ENCODE data around the gene HID1. TPM values are rescaled to one million over a fixed set of nuclear protein-coding genes. Genes with fewer than 3 reads are reported as not detected.

The HID1 gene
- total and polyA plus RNA-seq, 8 donors = 32.1 to 75.8 (median 61.7) TPM

- no peaks in the 10 kb centered on the region for H3K36me3 ChIP-seq
- no peaks in the 10 kb centered on the region for H3K9me3 ChIP-seq
- no peak overlapping the region for H3K4me3 ChIP-seq
- intact Hi-C loops (cut with DNase I) = no loop called here
- no peak for TF ChIP-seq CTCF (IDR thresholded peaks at IDR 0.05)
- H3K27ac ChIP-seq = no peak overlapping the region
- H3K27me3 ChIP-seq = peaks cover 7 to 33% of the 10 kb centered on the region in 2 donors
- ATAC-seq (peak; percentile 16), DNase-seq (peak in 1 of 4 donors; percentile 77)
- H3K4me1 ChIP-seq = peaks cover 0 to 17% of the 10 kb centered on the region in 2 donors
Observed at GRCh38 chr17:74968361-74968780, 4.2 kb downstream of the HID1 start.

GRCh38 chr17:74964988-74965622 lies 7.5 kb downstream of the HID1 start:
- no peaks in the 10 kb centered on the region for H3K9me3 ChIP-seq
- ATAC-seq = no peak
- intact Hi-C loops (cut with DNase I) = no loop called here
- DNase-seq = peak in 1 of 4 donors; percentile 78
- H3K27me3 ChIP-seq = peaks cover 0 to under 1% of the 10 kb centered on the region in 2 donors
- no peak overlapping the region for H3K27ac ChIP-seq
- H3K36me3 ChIP-seq = peaks cover 0 to 5% of the 10 kb centered on the region in 2 donors
- peaks cover 0 to 13% of the 10 kb centered on the region in 2 donors for H3K4me1 ChIP-seq
- no peak for TF ChIP-seq CTCF (IDR thresholded peaks at IDR 0.05)
- H3K4me3 ChIP-seq = no peak overlapping the region

GRCh38 chr17:74964246-74964761 lies 8.3 kb downstream of the HID1 start:
- no peak for TF ChIP-seq CTCF (IDR thresholded peaks at IDR 0.05)
- intact Hi-C loops (cut with DNase I) = no loop called here

GRCh38 chr17:74963656-74964055 lies 8.9 kb downstream of the HID1 start:
- no peak for TF ChIP-seq CTCF (IDR thresholded peaks at IDR 0.05)
- DNase-seq (no peak), ATAC-seq (no peak)
- Histone ChIP-seq H3K4me1 (peaks cover 0 to 13% of the 10 kb centered on the region in 2 donors), H3K27me3 (no peaks in the 10 kb centered on the region), H3K27ac (no peak overlapping the region), H3K4me3 (no peak overlapping the region), H3K9me3 (no peaks in the 10 kb centered on the region), H3K36me3 (peaks cover 0 to 7% of the 10 kb centered on the region in 2 donors)
- intact Hi-C loops (cut with DNase I) = no loop called here

More at GRCh38 chr17:74964246-74964761, 8.3 kb downstream of the HID1 start:
- no peaks in the 10 kb centered on the region for H3K27me3 ChIP-seq
- DNase-seq (peak in 1 of 4 donors; percentile 51), ATAC-seq (no peak)
- no peak overlapping the region for H3K27ac ChIP-seq
- H3K4me3 ChIP-seq = no peak overlapping the region
- peaks cover 0 to 7% of the 10 kb centered on the region in 2 donors for H3K36me3 ChIP-seq
- no peaks in the 10 kb centered on the region for H3K9me3 ChIP-seq
- peaks cover 0 to 13% of the 10 kb centered on the region in 2 donors for H3K4me1 ChIP-seq

GRCh38 chr17:74962622-74963394 lies 9.8 kb downstream of the HID1 start:
- intact Hi-C loops (cut with DNase I) = no loop called here
- Histone ChIP-seq H3K4me1 (peaks cover 0 to 13% of the 10 kb centered on the region in 2 donors), H3K27me3 (no peaks in the 10 kb centered on the region), H3K9me3 (no peaks in the 10 kb centered on the region), H3K27ac (no peak overlapping the region), H3K36me3 (peaks cover 0 to 7% of the 10 kb centered on the region in 2 donors), H3K4me3 (no peak overlapping the region)
- DNase-seq (no peak), ATAC-seq (no peak)
- TF ChIP-seq CTCF (IDR thresholded peaks at IDR 0.05) = peak in 1 of 2 donors; percentile 3

Data from left lung (tissue), 10 donors.